ENCODE data around the gene PTPRM. TPM values are rescaled to one million over a fixed set of nuclear protein-coding genes. Genes with fewer than 3 reads are reported as not detected.

The PTPRM gene
- total and polyA plus RNA-seq, 2 donors: 37.3 to 55.6 TPM

DNA sequence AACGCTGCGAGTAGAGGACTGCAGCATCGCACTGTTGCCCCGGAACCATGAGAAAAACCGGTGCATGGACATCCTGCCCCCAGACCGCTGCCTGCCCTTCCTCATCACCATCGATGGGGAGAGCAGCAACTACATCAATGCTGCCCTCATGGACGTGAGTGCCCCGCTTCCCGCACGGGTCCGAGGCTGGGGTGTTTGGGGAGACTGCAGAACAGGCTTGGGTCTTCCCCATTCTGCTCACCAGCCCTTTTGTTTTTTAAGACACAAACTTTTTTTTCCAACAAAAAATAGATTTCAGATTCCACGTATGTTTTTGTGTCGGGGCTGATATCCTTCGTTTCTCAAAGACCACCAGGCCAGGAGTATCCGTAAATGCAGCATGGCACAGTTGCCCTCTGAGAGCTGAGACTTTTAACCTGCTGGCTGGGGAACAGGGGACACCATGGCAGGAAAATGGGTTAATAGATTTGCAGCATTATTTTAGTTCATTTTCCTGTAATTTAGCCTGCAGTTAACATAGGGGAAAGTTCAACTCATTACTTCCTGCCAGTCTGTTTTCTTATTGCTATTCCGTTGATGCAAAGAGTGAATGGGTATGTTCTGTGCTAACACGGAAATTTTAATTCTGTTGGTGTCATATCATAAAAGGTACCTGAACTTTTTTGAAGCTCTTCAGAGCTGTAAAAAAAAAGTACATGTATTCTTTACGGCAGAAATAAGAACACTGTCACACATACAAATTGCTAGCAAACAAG is 812.2 kb downstream of the PTPRM start:
- 97% methylated on average over 19 of the region's 19 CpGs for WGBS
- no peaks in the 10 kb centered on the region for H3K4me1 ChIP-seq (ENCODE audit: control insufficient read depth in 2 of 2, insufficient read depth in 2 of 2, low read length in 2 of 2)
- H3K36me3 ChIP-seq (ENCODE audit: control insufficient read depth in 2 of 2, insufficient read depth in 2 of 2, low read length in 1 of 2): peaks cover 17 to 27% of the 10 kb centered on the region in 2 donors
- no peak overlapping the region for H3K4me3 ChIP-seq (ENCODE audit: low read length in 2 of 2)
- H3K27ac ChIP-seq (ENCODE audit: low read depth in 1 of 2, low read length in 1 of 2): no peak overlapping the region
- H3K27me3 ChIP-seq (ENCODE audit: control insufficient read depth in 2 of 2, insufficient read depth in 1 of 2, low read length in 1 of 2): no peaks in the 10 kb centered on the region
- no peak for DNase-seq (ENCODE audit: low read depth in 6 of 9, low spot score in 9 of 9)
- H3K9me3 ChIP-seq (ENCODE audit: control insufficient read depth in 2 of 2, insufficient read depth in 1 of 2, low read length in 1 of 2): no peaks in the 10 kb centered on the region

DNA sequence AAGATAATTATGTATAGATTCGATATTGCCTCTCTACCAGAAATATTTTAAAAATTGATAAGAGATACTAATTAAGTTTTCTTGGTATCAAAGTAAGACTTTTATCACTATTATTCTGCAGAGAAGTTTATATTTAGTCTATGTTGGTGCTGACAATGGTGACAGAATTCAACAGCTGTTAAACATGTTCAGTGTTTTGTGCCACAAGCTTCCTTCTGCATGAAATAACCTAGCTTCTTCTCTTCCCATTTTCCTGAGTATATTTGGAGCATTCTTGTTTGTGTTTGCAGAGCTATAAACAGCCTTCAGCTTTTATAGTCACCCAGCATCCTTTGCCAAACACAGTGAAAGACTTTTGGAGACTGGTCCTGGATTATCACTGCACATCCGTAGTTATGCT is 812.9 kb downstream of the PTPRM start:
- DNase-seq (ENCODE audit: low read depth in 6 of 9, low spot score in 9 of 9): no peak
- 97% methylated on average over 2 of the region's 2 CpGs for WGBS
- H3K4me3 ChIP-seq (ENCODE audit: low read length in 2 of 2): no peak overlapping the region
- H3K27ac ChIP-seq (ENCODE audit: low read depth in 1 of 2, low read length in 1 of 2): no peak overlapping the region
- no peaks in the 10 kb centered on the region for H3K27me3 ChIP-seq (ENCODE audit: control insufficient read depth in 2 of 2, insufficient read depth in 1 of 2, low read length in 1 of 2)
- H3K36me3 ChIP-seq (ENCODE audit: control insufficient read depth in 2 of 2, insufficient read depth in 2 of 2, low read length in 1 of 2): peaks cover 22 to 34% of the 10 kb centered on the region in 2 donors
- no peaks in the 10 kb centered on the region for H3K4me1 ChIP-seq (ENCODE audit: control insufficient read depth in 2 of 2, insufficient read depth in 2 of 2, low read length in 2 of 2)
- H3K9me3 ChIP-seq (ENCODE audit: control insufficient read depth in 2 of 2, insufficient read depth in 1 of 2, low read length in 1 of 2): no peaks in the 10 kb centered on the region

DNA sequence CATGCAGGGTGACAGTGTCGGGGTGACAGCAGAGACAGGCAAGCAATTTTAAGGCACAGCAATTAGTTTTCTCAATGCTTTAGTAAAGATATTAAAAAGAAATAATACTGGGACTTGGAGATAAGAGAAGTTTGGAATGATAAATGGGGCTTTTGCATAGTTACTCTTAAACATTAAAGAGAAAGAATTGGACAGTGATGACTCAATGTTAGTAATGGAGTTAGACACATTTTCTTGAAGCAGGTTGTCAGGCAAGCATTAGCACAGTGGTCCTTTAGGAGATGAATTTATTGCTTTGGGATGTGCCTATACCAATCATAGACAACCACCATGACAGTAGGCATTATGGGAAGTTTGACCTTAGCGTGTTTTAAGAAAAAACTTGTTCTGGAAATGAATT is 813.8 kb downstream of the PTPRM start:
- no peak overlapping the region for H3K27ac ChIP-seq (ENCODE audit: low read depth in 1 of 2, low read length in 1 of 2)

DNA sequence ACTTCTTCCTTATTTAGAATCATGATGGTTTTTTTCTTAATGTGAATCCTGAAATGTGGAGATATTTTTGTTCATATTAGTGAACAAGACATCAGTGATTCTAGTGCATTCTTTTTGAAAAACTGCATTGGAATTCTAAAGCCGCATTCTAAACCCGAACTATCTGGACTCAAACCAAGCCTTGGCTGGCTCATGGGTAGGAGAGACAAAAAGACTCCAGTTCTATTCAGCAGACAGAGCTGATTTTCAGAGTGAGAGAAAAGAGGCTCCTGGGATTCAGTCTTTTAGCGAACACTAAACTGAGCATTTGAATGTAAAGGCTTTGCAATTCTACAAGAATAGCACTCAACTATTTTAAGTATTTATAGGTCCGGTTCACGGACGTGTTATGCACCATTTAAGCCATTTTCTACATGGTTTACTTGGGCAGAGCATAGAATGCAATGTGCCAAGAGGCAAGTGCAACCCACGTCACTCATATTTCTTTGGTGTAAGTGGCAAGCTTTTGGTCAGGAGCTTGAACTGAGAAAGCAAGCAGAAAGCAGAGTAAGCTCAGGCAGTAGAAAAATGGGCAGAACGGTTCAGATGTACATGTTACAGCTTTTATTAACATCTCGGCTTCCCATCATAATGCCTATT is 814.8 kb downstream of the PTPRM start:
- DNase-seq (ENCODE audit: low read depth in 6 of 9, low spot score in 9 of 9): no peak
- 94% methylated on average over 9 of the region's 9 CpGs for WGBS

More for the DNA sequence above, 813.8 kb downstream of the PTPRM start:
- Histone ChIP-seq H3K4me3 (ENCODE audit: low read length in 2 of 2) (no peak overlapping the region), H3K36me3 (ENCODE audit: control insufficient read depth in 2 of 2, insufficient read depth in 2 of 2, low read length in 1 of 2) (peaks cover 22 to 37% of the 10 kb centered on the region in 2 donors), H3K9me3 (ENCODE audit: control insufficient read depth in 2 of 2, insufficient read depth in 1 of 2, low read length in 1 of 2) (no peaks in the 10 kb centered on the region), H3K27me3 (ENCODE audit: control insufficient read depth in 2 of 2, insufficient read depth in 1 of 2, low read length in 1 of 2) (no peaks in the 10 kb centered on the region), H3K4me1 (ENCODE audit: control insufficient read depth in 2 of 2, insufficient read depth in 2 of 2, low read length in 2 of 2) (no peaks in the 10 kb centered on the region)
- DNase-seq (ENCODE audit: low read depth in 6 of 9, low spot score in 9 of 9): no peak
- WGBS: 97% methylated on average over 2 of the region's 2 CpGs

DNA sequence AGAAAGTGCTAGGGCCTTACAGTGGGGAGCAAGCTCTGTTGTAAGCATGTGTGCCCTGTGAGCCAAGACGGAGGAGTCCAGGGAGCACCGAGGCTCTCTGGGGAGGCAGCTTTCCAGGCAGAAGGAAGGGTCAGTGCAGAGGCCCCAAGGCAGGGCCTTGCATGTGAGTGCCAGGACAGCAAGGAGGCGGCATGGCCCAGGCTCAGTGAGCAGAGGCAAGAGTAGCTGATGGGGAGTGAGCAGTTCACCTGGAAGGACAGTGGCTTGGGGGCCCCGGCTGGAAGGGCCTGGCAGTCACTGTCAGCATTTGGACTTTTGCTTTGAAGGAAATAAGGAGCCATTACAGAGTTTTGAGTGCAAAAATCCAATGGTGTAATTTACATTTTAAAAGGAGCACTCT is 818.3 kb downstream of the PTPRM start:
- no peak overlapping the region for H3K27ac ChIP-seq (ENCODE audit: low read depth in 1 of 2, low read length in 1 of 2)
- H3K9me3 ChIP-seq (ENCODE audit: control insufficient read depth in 2 of 2, insufficient read depth in 1 of 2, low read length in 1 of 2): no peaks in the 10 kb centered on the region
- peaks cover 26 to 29% of the 10 kb centered on the region in 2 donors for H3K36me3 ChIP-seq (ENCODE audit: control insufficient read depth in 2 of 2, insufficient read depth in 2 of 2, low read length in 1 of 2)
- no peaks in the 10 kb centered on the region for H3K27me3 ChIP-seq (ENCODE audit: control insufficient read depth in 2 of 2, insufficient read depth in 1 of 2, low read length in 1 of 2)
- no peak for DNase-seq (ENCODE audit: low read depth in 6 of 9, low spot score in 9 of 9)
- WGBS: over 99% methylated on average over 4 of the region's 4 CpGs
- no peak overlapping the region for H3K4me3 ChIP-seq (ENCODE audit: low read length in 2 of 2)
- H3K4me1 ChIP-seq (ENCODE audit: control insufficient read depth in 2 of 2, insufficient read depth in 2 of 2, low read length in 2 of 2): no peaks in the 10 kb centered on the region

More for the DNA sequence above, 814.8 kb downstream of the PTPRM start:
- H3K4me3 ChIP-seq (ENCODE audit: low read length in 2 of 2): no peak overlapping the region
- H3K4me1 ChIP-seq (ENCODE audit: control insufficient read depth in 2 of 2, insufficient read depth in 2 of 2, low read length in 2 of 2): no peaks in the 10 kb centered on the region
- no peaks in the 10 kb centered on the region for H3K27me3 ChIP-seq (ENCODE audit: control insufficient read depth in 2 of 2, insufficient read depth in 1 of 2, low read length in 1 of 2)
- peaks cover 25 to 38% of the 10 kb centered on the region in 2 donors for H3K36me3 ChIP-seq (ENCODE audit: control insufficient read depth in 2 of 2, insufficient read depth in 2 of 2, low read length in 1 of 2)
- H3K9me3 ChIP-seq (ENCODE audit: control insufficient read depth in 2 of 2, insufficient read depth in 1 of 2, low read length in 1 of 2): no peaks in the 10 kb centered on the region
- no peak overlapping the region for H3K27ac ChIP-seq (ENCODE audit: low read depth in 1 of 2, low read length in 1 of 2)

DNA sequence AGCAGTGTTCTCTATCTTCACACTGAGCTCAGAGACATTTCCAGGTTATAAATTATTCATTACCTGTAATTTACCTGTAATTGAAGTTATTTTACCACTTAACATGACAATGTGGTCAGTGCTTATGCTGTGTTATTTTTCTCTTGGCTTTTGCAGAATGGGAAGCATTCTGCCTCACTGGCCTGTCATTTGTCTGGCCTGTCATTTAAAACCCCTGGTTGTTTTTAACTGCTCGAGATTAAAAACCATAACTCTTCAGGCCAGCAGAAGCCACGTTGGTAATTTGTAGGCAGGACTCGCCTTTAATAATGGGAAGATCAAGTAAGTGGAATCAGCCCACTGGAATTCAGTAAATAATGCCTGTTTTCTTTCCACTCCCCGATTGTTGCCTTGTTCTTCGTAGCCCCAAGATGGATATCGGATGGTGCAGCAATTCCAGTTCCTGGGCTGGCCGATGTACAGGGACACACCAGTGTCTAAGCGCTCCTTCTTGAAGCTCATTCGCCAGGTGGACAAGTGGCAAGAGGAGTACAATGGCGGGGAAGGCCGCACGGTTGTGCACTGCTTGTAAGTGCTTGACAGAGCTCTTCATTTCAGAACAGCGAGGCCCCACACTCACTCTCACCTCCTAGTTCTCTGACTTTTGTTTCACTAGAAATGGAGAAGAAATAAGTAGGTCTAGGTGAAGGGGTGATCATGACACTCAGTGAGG is 819.7 kb downstream of the PTPRM start:
- 90% methylated on average over 13 of the region's 13 CpGs for WGBS
- no peak for DNase-seq (ENCODE audit: low read depth in 6 of 9, low spot score in 9 of 9)
- no peaks in the 10 kb centered on the region for H3K27me3 ChIP-seq (ENCODE audit: control insufficient read depth in 2 of 2, insufficient read depth in 1 of 2, low read length in 1 of 2)
- H3K27ac ChIP-seq (ENCODE audit: low read depth in 1 of 2, low read length in 1 of 2): no peak overlapping the region
- no peak overlapping the region for H3K4me3 ChIP-seq (ENCODE audit: low read length in 2 of 2)
- H3K9me3 ChIP-seq (ENCODE audit: control insufficient read depth in 2 of 2, insufficient read depth in 1 of 2, low read length in 1 of 2): no peaks in the 10 kb centered on the region
- no peaks in the 10 kb centered on the region for H3K4me1 ChIP-seq (ENCODE audit: control insufficient read depth in 2 of 2, insufficient read depth in 2 of 2, low read length in 2 of 2)
- H3K36me3 ChIP-seq (ENCODE audit: control insufficient read depth in 2 of 2, insufficient read depth in 2 of 2, low read length in 1 of 2): peaks cover 25 to 26% of the 10 kb centered on the region in 2 donors

DNA sequence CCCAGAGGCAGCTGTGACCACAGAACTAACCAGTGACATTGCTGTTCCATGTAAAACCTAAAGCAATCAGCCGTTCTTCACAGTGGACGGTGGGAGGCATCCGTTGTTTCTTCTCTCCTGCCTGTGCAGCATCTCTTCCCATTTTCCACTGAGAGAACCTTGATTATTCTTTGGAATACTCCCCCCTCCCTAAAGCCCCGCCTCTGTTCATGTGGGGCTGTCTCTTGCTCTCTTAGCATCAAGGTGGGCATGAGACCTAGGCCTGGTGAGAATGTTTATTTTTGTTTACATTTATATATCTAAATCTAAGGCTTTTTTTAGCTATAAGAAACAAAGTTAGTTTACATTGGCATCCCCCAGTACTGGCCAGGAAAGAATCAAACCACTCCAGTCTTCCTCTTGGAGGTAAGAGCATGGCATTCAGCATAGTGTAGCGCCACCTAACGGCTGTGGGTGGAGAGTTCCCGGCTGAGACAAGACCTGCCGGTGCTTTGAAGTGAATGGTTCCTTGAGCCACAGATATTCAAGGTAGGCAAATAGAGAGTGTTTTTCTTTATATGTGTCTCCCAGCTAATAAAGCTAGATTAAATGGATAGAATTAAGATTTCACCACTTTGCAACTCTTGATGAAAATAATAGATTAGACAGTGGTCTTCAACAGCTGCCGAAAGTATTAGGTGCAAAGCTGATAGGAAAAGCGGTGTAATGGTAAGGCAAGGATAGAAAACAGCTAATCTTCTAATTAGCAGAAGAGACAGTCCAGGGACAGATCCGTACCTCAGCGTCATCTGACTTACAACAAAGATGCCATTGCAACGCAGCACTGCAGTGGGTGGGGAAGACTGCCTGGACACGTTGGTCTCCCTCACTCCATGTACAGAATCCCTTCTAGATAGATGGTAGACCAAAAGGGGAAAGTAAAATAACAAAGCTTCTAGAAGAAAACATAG is 822.5 kb downstream of the PTPRM start:
- Histone ChIP-seq H3K4me1 (ENCODE audit: control insufficient read depth in 2 of 2, insufficient read depth in 2 of 2, low read length in 2 of 2) (no peaks in the 10 kb centered on the region), H3K27me3 (ENCODE audit: control insufficient read depth in 2 of 2, insufficient read depth in 1 of 2, low read length in 1 of 2) (no peaks in the 10 kb centered on the region), H3K27ac (ENCODE audit: low read depth in 1 of 2, low read length in 1 of 2) (no peak overlapping the region), H3K4me3 (ENCODE audit: low read length in 2 of 2) (no peak overlapping the region), H3K9me3 (ENCODE audit: control insufficient read depth in 2 of 2, insufficient read depth in 1 of 2, low read length in 1 of 2) (no peaks in the 10 kb centered on the region), H3K36me3 (ENCODE audit: control insufficient read depth in 2 of 2, insufficient read depth in 2 of 2, low read length in 1 of 2) (peaks cover 24 to 32% of the 10 kb centered on the region in 2 donors)
- DNase-seq (ENCODE audit: low read depth in 6 of 9, low spot score in 9 of 9): peak in 8 of 9 donors; percentile 16 to 74 (median 38)
- 74% methylated on average over 14 of the region's 14 CpGs for WGBS

DNA sequence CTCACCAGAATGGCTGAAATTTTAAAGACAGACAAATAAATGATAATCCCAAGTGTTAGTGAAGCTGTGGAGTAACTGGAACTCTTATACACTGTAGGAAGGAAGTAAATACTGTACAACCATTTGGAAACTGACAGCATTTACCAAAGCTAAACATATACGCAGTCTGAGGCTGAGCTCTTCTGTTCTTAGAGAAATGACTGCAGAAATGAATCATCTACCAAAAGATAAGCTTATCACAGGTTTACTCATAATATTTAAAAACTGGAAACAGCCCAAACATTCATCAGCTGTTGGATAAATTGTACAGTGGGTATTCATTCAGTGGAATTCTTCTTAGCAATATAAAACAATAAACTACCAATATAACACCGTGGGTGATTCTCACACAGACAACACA is 824.0 kb downstream of the PTPRM start:
- WGBS: 96% methylated on average over 2 of the region's 2 CpGs
- H3K9me3 ChIP-seq (ENCODE audit: control insufficient read depth in 2 of 2, insufficient read depth in 1 of 2, low read length in 1 of 2): no peaks in the 10 kb centered on the region
- DNase-seq (ENCODE audit: low read depth in 6 of 9, low spot score in 9 of 9): no peak
- no peaks in the 10 kb centered on the region for H3K27me3 ChIP-seq (ENCODE audit: control insufficient read depth in 2 of 2, insufficient read depth in 1 of 2, low read length in 1 of 2)
- no peak overlapping the region for H3K27ac ChIP-seq (ENCODE audit: low read depth in 1 of 2, low read length in 1 of 2)
- H3K4me1 ChIP-seq (ENCODE audit: control insufficient read depth in 2 of 2, insufficient read depth in 2 of 2, low read length in 2 of 2): no peaks in the 10 kb centered on the region
- H3K4me3 ChIP-seq (ENCODE audit: low read length in 2 of 2): no peak overlapping the region
- H3K36me3 ChIP-seq (ENCODE audit: control insufficient read depth in 2 of 2, insufficient read depth in 2 of 2, low read length in 1 of 2): peaks cover 20 to 29% of the 10 kb centered on the region in 2 donors
